Colon (tissue), 2 donors: ENCODE results near the gene NAA25.
"Not testable (repeated sequence)": the region's sequence is repeated elsewhere in the genome, so short reads cannot be mapped to it uniquely, and the experiment has no call there.

ENCODE experiments used
- FAIRE-seq: peaks from 2 replicates; lab custom pipeline; 2012; peaks lifted over from hg19 to GRCh38; lab: Jason Lieb, UNC
- donor health status: control.
- donor health status: control.

NAA25 gene

DNA sequence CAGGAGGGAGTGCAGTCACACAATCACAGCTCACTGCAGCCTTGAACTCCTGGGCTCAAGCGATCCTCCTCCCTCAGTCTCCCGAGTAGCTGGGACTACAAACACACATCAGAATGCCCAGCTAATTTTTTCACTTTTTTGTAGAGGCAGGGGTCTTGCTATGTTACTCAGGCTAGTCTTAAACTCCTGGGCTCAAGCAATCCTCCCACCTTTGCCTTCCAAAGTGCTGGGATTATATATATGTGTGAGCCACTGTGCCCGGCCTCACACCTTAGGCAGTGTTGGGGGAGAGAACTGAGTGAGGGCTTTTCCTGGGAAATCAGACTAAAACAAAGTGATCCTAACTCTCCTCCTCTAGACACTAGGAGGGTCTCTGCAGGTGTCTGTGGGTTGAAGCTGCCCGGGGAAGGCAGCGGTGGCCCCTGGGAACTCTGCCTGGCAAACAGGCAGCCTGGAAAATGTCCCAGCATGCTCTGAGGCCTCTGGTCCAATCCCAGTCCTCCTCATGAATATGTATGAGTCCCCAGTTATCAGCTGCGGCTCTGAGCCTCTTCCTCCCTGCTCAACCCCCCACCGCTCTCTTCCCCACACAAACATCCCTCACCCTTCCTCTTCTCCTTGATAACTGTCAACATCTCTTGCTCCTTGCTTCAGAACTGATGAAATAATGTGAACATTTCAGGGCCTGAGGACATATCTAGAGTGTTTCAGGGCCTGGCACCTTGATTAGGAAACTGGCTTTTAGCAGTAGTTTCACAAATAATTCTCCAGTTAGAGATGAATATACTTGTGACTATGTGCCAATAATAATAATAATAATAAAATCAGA, 7.9 kb upstream of the NAA25 start:
- no peak for FAIRE-seq

DNA sequence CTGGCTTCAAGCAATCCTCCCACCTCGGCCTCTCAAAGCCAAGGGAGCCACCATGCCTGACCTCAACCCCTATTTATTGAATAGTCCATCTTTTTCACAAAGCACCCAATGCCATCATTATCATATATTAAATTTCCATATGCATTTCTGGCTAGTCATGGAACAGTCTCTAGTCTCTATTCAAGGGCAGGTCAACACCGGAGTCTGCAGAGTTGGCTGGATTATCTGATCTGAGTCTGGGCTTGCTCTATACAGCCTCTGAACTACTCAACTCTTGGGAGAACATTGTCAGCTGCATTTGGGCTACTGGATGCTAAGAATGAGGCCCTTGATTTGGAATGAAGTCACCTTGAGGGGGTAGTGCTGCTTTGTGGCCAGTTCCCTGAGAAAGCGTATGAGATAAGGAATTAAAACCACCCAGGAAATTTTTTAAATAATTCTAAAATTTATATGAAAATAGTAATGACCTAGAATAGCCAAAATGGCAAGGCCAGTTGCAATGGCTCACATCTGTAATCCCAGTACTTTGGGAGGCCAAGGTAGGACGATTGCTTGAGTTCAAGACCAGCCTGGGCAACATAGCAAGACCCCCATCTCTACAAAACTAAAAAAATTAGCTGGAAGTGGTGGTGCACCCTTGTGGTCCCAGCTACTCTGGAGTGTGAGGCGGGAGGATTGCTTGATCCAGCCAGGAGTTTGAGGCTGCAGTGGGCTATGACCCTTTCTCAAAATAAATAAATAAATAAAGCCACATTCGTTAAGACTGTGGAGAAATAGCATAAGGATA, 6.9 kb upstream of the NAA25 start:
- FAIRE-seq = no peak

DNA sequence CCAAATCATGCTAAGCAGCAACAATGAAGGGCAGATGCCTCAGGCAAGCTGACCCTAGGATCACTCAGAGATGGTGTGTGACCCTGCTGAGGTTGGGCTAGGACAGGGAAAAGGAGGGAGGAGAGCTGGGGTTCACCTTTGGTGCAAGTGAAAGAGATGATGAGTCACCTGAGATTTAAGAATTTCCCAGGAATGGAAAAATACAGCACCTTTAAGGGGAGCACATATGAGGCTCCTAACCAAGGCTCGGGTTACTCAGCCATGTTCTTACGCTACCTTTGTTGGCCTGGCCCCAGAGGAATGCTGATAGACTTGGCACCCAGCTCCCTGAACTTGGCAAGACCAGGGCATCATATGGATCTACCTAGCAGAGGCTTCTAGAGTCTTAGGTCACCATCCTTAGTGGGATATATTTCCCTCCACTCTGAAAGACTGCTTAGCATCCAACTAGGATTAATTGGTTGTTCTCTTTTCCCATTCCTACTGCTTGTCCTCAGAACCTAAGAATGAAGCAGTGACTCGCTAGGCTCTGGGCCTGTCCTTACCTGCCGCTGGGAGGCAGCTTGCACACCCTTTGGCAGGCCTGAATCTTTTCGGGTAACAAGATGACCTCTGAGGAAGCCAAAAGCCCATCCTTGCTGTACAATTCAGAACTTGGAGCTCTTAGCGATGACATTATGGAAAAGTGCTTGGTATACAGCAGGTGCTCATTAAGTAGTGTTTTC, 4.0 kb upstream of the NAA25 start:
- no peak for FAIRE-seq

DNA sequence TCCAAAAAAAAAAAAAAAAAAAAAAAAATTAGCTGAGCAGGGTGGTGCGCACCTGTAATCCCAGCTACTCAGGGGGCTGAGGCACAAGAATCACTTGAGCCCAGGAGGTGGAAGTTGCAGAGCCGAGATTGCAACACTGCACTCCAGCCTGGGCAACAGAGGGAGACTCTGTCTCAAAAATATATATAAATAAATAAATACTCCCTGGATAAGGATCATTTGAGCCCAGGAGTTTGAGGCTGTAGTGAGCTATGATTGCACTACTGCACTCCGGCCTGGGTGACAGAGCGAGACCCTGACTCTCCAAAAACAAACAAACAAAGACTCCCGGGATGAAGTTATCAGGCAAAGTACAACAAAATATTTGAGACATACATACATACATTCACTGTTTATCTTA, 3.3 kb upstream of the NAA25 start:
- no peak for FAIRE-seq

DNA sequence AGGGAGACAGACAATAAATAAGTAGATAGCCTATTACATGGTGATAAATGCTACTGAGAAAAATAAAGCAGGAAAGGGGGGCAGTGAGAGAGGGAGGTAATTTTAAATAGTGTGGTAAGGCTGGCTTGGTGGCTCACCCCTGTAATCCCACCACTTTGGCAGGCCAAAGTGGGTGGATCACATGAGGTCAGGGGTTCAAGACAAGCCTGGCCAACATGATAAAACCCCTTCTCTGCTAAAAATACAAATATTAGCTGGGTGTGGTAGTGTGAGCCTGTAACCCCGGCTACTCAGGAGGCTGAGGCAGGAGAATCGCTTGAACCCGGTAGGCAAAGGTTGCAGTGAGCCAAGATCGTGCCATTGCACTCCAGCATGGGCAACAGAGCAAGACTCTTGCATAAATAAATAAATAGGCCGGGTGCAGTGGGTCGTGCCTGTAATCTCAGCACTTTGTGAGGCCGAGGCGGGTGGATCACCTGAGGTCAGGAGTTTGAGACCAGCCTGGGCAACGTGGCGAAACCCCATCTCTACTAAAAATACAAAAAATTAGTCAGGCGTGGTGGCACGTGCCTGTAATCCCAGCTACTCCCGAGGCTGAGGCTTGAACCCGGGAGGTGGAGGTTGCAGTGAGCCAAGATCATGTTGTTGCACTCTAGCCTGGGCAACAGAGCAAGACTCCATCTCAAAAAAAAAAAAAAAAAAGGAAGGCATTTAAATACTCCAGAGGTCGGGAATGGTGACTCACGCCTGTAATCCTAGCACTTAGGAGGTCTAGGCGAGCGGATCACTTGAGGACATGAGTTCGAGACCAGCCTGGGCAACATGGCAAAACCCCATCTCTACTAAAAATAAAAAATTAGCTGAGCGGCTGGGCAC, 2.4 kb upstream of the NAA25 start:
- not testable (repeated sequence) for FAIRE-seq

DNA sequence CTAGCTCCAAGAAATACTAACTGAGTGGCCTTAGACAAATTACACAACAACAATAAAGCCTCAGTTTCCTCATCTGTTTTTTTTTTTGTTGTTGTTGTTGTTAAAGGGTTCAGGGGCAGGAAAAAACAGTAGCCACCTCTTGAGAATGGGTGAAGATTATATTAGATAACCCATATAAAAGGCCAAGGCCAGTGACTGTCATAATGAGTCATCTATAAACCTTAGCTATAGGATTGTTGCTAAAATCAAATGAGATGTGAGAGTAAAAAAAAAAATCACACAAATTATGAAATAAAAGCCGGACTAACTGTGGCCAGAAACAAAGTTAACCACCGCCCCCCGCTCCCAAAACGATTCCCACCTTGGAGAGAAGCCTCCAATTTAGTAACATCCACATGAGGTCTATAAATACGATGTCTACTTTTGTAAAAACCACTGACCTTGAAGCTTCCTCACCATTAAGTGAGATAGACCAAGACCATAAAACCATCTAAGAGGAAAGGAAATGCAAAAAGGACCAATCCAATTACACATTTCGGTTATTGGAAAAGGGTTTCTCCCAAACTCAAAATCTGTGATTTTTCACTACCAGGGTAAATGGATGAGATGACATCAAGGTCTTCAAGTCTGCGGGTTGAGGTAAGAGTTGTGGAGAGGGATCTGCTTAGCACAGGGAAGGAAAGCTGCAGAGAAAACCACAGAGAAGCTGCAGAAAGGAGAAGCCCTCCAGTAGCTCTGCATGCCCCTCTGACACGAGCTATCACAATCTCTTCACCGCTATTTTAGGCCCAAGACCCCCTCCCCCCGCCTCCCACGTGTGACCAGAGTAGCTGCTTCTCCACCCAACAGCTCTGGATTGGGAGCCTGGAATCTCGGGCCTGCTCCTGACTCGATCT, 1.0 kb downstream of the NAA25 start:
- no peak for FAIRE-seq

DNA sequence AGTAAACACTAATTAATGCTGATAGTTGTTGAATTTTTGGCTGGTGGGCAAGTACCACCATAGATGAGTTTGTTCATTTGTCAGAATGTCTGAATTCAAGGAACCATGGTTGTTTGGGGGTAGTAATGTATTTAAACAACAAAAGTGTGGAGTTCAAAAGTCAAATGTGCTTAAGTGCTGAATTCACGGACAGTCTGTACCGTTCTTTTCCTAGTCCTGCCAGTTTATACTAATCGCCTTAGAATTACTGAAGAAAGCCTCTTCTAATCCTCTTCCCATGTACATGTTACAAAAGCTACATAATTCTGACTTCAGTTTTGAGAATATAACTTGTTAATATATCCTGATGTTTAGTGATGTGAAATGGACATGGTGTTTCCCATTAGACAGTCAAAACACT, 2.7 kb downstream of the NAA25 start:
- FAIRE-seq = no peak

DNA sequence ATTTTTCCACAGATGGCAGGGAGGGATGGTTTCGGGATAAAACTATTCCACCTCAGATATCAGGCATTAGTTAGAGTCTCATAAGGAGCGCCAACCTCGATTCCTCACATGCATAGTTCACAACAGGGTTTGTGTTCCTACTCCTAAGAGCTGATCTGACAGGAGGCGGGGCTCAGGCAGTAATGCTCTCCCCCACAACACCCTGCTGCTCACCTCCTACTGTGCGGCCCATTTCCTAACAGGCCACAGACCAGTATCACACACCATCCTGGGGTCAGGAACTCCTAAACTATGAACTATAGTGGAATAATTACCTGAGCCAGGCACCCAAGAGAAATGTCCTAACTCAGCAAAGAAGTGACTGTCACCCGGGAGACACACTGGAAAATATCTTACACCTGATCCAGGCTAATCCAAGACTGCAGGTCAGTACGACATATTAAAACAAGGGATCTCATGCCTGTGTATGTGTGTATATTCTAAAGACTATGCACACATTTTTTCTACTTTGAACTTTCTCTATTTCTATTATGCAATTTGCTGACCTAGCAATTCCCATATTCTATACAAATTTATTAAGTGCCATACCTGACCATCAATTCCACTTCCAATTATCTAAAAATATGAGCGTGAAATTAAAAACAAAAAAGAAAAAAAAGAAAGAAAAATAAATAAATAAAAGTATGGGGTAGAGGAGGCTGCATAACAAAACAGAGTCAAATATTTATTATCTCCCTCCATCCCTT, 4.7 kb downstream of the NAA25 start:
- FAIRE-seq = no peak

DNA sequence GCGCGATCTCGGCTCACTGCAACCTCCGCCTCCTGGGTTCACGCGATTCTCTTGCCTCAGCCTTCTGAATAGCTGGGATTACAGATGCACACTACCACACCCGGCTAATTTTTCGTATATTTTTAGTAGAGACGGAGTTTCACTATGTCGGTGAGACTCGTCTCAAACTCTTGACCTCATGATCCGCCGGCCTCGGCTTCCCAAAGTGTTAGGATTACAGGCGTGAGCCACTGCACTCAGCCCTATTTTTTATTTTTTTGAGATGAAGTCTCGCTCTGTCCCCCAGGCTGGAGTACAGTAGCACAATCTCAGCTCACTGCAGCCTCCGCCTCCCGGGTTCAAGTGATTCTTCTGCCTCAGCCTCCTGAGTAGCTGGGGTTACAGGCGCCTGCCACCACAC, 5.8 kb downstream of the NAA25 start:
- FAIRE-seq = not testable (repeated sequence)

DNA sequence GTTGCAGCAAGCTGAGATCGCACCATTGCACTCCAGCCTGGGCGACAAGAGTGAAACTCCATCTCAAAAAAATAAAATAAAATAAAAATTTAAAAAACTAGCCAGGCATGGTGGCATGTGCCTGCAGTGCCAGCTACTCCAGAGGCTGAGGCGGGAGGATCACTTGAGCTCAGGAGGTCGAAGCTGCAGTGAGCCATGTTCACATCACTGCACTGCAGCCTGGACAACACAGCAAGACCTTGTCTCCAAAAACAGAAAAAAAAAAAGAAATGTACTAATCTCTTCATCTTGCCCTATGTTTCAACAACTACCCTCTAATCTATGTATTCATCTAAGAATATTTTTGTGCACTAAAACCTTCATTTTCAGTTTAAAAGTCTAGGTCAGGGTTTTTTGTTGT, 6.5 kb downstream of the NAA25 start:
- no peak for FAIRE-seq

DNA sequence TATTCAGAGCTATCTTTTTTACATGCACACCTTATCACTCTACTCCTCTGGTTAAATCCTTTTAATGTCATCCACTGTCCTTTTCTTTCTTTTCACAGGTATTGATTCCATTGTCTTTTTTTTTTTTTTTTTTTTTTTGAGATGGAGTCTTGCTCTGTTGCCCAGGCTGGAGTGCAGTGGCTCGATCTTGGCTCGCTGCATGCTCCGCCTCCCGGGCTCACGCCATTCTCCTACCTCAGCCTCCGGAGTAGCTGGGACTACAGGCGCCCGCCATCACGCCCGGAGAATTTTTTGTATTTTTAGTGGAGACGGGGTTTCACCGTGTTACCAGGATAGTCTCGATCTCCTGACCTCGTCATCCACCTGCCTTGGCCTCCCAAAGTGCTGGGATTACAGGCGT, 8.1 kb downstream of the NAA25 start:
- FAIRE-seq = not testable (repeated sequence)

DNA sequence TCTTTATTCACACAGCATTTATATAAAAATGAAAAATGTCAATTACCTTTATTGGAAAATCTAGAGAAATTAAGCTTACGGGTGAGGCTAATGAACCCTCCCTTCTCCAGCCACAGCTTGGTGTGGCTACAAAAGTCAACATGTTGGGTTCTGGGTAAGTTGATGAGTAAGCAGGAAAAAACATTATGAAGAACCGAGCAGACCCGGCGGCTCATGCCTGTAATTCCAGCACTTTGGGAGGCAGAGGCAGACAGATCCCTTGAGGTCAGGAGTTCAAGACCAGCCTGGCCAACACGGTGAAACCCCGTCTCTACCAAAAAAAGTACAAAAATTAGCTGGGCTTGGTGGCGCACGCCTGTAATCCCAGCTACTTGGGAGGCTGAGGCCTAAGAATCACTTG, 10.9 kb downstream of the NAA25 start:
- no peak for FAIRE-seq

DNA sequence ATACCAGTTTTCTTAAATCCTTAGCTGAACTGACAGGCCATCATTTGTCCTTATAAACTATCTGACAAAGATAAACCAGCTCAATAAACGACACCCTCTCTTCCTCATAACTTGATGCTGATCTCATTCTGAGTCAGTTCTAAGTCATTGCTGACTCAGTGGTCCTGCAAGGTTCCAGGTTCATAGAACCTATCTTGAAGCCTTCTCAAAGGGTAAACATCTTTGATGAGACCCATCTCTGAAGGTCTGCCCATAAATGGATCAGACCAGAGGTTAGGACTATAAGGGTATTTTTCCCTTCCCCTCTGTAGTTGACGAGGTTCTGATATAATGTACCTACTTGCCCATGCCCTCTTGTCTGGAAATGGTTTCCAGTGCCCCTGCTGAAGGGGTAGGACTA, 11.9 kb downstream of the NAA25 start:
- no peak for FAIRE-seq

DNA sequence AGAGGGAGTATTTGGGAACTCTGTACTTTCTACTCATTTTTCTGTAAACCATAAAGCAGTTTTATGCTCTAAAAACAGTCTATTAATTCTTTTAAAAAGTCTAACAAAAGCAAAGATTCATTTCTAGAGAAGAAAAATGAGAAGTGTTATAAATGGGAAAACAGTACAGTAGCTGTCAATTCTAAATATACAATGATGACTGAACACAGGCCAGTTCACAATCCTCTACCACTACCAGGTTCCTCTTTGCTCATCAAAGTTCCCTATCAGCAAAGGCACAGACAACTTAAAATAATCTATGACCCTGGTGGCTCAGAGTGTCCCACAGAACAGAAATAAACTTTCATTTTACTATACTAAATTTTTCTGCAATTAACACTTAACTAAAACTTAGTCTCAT, 12.5 kb downstream of the NAA25 start:
- FAIRE-seq = no peak

DNA sequence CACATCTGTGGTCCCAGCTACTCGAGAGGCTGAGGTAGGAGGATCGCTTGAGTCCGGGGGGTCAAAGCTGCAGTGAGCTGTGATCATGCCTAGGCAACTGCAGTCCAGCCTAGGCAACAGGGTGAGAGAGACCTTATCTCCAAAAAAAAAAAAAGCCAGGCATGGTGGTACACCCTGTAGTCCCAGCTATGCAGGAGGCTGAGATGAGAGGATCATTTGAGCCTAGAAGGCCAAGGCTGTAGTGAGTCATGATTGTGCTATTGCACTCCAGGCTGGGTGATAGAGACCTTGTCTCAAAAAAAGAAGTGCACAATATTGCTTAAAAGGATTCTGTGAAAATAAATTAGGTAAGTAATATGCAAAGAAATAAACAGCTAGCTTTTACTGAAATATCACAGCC, 17.0 kb downstream of the NAA25 start:
- no peak for FAIRE-seq

DNA sequence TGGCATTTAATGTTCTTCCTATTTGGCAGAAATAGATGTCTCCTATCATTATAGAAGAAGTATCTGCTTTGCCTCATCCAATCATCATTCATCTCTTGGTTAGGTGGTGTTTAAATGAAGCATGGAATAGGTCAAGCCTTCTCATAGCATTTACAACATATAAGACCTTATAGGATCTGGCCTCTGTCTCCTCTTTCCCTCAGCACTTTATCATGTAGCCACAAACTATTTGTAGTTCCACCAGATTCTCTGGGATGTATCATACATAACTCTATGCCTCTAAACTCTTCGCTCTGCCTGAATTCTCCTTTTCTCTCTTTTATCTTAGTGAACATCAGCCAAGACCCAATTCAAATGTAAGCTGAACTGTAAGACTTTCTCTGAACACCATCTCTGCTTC, 20.7 kb downstream of the NAA25 start:
- no peak for FAIRE-seq

DNA sequence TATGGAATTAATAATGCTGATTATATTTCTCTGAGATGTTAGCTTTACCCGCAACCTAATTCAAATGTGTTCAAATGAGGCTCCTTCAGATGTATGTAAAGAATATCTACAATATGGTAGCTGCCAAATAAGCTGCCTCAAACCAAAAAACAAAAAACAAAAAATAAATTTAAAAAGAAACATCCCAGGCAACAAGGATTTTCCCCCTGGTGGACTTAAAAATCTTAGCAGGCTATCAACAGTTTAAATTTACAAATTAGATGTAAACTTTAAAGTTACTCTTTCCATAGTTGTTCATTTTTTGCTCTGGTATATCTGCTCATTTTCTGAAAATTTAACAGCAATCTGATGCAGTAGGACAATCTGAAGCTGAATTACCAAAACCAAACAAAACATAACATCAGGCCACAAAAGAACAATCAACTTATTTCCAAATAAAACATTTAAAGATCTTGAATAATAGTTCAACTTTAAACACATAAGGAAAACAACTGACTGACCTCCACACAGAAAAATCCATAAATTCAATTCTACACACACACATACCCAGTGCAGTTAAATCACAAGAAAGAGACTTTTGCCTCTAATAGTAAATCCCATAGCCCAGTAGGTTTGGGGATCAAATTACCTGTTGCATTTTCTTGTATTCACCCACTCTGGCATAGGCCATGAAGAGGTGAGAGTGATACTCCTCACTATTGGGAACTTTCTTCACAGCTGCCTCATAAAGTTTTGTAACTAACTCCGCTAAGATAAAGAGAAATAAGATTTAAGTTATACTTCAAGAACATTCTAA, 21.3 kb downstream of the NAA25 start:
- no peak for FAIRE-seq

DNA sequence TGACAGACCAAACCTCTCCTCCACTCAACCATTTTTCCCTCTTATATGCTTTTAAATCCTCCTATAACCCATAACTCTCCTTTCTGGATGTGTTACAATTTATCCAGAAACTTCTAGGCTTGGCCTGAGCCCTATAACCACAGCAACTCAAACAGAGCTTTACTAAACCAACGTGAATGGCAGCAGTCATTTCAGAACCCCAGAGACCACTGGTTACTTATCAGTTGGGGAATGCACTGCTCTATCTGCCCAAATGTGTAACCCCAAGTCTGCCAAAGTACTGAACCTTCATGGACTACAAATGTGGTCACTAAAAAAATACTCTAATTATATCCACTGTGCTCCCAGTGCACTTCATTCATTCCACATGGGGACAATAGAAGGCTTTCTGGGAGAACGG, 42.0 kb downstream of the NAA25 start:
- no peak for FAIRE-seq

DNA sequence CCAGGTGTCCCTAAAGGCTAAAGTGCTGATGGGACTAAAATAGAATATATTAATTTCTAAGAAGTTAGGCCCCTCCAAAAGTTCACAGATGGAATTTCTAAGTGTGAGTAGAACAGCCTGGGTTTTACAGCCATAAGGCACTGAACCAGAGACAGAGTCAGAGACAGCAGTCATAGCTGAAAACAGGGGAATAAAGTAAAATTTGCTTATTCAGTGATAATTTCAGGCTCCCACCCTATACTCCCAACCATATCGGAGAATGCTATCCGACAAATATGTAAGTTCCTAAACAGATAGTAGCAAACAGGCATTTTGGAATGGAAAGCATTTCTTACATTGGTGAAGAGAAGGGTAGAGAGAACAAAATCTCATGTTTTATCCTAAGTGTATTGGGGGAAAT, 45.3 kb downstream of the NAA25 start:
- FAIRE-seq = no peak
